ENCODE results near the gene CCDC40. TPM values are rescaled to one million over a fixed set of nuclear protein-coding genes. Genes with fewer than 3 reads are reported as not detected.

The CCDC40 gene
- total and polyA plus RNA-seq, 2 donors (not counting 1 experiment from before 2014, with no cell fraction given): 0.63 to 3.2 TPM

DNA sequence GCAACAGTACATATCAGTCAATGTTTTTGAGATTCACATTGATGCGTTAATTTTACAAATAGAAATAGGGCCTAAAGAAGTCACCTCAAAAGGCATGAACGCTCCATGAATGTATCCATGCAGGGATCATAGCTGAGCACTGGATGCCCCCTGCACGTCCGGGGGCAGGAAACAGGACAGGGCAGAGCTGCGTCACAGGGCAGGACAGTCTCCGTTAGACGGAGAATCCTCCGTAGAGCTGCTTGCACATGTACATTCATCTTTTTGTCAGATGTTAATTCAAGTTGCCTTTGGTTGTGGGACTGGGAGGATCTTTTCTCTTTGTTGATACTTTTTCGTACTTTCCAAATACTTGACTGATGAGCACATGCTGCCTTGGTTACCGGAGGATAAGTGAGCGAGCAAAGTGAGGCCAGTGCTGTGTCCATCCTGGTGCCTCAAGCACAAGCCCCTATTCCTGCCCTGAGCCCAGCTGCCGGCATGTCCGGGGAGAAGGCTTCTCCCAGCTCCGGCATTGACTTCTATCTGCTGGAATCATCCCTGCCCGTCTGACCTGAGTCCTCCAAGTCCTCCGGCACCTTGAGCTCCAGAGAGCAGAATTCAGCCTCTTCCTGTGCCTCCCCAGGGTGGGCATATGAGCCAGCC is 80.0 kb downstream of the CCDC40 start:
- Mint-ChIP-seq H3K4me3 (no peak overlapping the region), H3K4me1 (peaks cover 14% of the 10 kb centered on the region), H3K9me3 (ENCODE audit: insufficient read depth) (no peaks in the 10 kb centered on the region), H3K27me3 (no peaks in the 10 kb centered on the region), H3K27ac (no peak overlapping the region)
- ChIA-PET POLR2A (no interaction called here), CTCF (interaction anchor here (2.7 kb wide), 1 partner anchor 15 kb away, joined by 6 read pairs; the partner anchor contains the start of gene GAA)
- intact Hi-C loops (cut with micrococcal nuclease): no loop called here
- Histone ChIP-seq H3K79me2 (ENCODE audit: control insufficient read depth, insufficient read depth, low read length) (no peaks in the 10 kb centered on the region), H4K20me1 (ENCODE audit: control insufficient read depth, insufficient read depth, low read length, poor library complexity, severe bottlenecking) (no peaks in the 10 kb centered on the region), H3K27ac (ENCODE audit: low read length in 2 of 2) (no peak overlapping the region), H2AFZ (ENCODE audit: insufficient read depth, low read depth, low read length, poor library complexity, severe bottlenecking) (no peak overlapping the region), H3K4me2 (replicated peaks; ENCODE audit: low read depth, low read length, poor library complexity, severe bottlenecking) (no peak overlapping the region), H3K4me1 (ENCODE audit: control insufficient read depth in 2 of 2, insufficient read depth in 2 of 2, low read length in 2 of 2) (peaks cover 11 to 14% of the 10 kb centered on the region in 2 donors), H3K36me3 (replicated peaks in 1 of 2; ENCODE audit: control extremely low read depth in 1 of 2, control insufficient read depth in 1 of 2, extremely low read depth in 1 of 2, insufficient read depth in 2 of 2, low read length in 1 of 2) (no peaks in the 10 kb centered on the region), H3K9ac (ENCODE audit: low read length) (no peak overlapping the region), H3K4me3 (ENCODE audit: control extremely low read depth in 1 of 5, extremely low read depth in 1 of 5, insufficient read depth in 1 of 5, low read depth in 2 of 5, low read length in 4 of 5) (no peak overlapping the region), H3K9me3 (ENCODE audit: control extremely low read depth in 1 of 3, control insufficient read depth in 2 of 3, insufficient read depth in 1 of 3, low read length in 2 of 3) (peaks cover 0 to 4% (median 0%) of the 10 kb centered on the region in 3 donors), H3K27me3 (replicated peaks in 1 of 4; ENCODE audit: control extremely low read depth in 1 of 4, control insufficient read depth in 3 of 4, insufficient read depth in 4 of 4, low read length in 3 of 4) (no peaks in the 10 kb centered on the region)
- DNase-seq: no peak
- TF ChIP-seq, protein P1, sequence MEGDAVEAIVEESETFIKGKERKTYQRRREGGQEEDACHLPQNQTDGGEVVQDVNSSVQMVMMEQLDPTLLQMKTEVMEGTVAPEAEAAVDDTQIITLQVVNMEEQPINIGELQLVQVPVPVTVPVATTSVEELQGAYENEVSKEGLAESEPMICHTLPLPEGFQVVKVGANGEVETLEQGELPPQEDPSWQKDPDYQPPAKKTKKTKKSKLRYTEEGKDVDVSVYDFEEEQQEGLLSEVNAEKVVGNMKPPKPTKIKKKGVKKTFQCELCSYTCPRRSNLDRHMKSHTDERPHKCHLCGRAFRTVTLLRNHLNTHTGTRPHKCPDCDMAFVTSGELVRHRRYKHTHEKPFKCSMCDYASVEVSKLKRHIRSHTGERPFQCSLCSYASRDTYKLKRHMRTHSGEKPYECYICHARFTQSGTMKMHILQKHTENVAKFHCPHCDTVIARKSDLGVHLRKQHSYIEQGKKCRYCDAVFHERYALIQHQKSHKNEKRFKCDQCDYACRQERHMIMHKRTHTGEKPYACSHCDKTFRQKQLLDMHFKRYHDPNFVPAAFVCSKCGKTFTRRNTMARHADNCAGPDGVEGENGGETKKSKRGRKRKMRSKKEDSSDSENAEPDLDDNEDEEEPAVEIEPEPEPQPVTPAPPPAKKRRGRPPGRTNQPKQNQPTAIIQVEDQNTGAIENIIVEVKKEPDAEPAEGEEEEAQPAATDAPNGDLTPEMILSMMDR (IDR thresholded peaks at IDR 0.05): no peak
- no peak for TF ChIP-seq EZH2 (IDR thresholded peaks at IDR 0.05; ENCODE audit: borderline replicate concordance, insufficient read depth, low read depth, low read length, poor library complexity, severe bottlenecking)
- ATAC-seq (ENCODE audit: low read depth): no peak
- WGBS (ENCODE audit: insufficient coverage): 93% methylated on average over 16 of the region's 16 CpGs

DNA sequence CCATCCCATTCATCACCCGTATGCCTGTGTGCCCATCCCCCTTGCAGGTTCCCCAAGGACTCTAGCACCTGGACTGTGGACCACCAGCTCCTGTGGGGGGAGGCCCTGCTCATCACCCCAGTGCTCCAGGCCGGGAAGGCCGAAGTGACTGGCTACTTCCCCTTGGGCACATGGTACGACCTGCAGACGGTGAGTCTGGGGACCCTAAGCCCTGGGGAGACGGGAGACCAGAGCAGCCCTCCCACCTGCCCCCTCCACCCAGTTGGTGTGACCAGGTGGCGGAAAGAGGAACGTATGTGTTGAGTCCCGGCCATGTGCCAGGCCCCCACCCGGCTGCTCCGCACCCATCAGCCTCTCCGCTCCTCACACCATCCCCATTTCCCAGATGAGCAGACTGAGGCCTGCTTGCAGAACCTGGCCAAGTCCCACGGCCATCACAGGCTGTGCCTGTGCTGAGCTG is 80.5 kb downstream of the CCDC40 start:
- Histone ChIP-seq H4K20me1 (ENCODE audit: control insufficient read depth, insufficient read depth, low read length, poor library complexity, severe bottlenecking) (no peaks in the 10 kb centered on the region), H3K9ac (ENCODE audit: low read length) (no peak overlapping the region), H3K4me3 (ENCODE audit: control extremely low read depth in 1 of 5, extremely low read depth in 1 of 5, insufficient read depth in 1 of 5, low read depth in 2 of 5, low read length in 4 of 5) (no peak overlapping the region), H3K27me3 (replicated peaks in 1 of 4; ENCODE audit: control extremely low read depth in 1 of 4, control insufficient read depth in 3 of 4, insufficient read depth in 4 of 4, low read length in 3 of 4) (no peaks in the 10 kb centered on the region), H3K27ac (ENCODE audit: low read length in 2 of 2) (no peak overlapping the region), H3K4me1 (ENCODE audit: control insufficient read depth in 2 of 2, insufficient read depth in 2 of 2, low read length in 2 of 2) (peaks cover 11 to 14% of the 10 kb centered on the region in 2 donors), H2AFZ (ENCODE audit: insufficient read depth, low read depth, low read length, poor library complexity, severe bottlenecking) (no peak overlapping the region), H3K36me3 (replicated peaks in 1 of 2; ENCODE audit: control extremely low read depth in 1 of 2, control insufficient read depth in 1 of 2, extremely low read depth in 1 of 2, insufficient read depth in 2 of 2, low read length in 1 of 2) (no peaks in the 10 kb centered on the region), H3K4me2 (replicated peaks; ENCODE audit: low read depth, low read length, poor library complexity, severe bottlenecking) (no peak overlapping the region), H3K9me3 (ENCODE audit: control extremely low read depth in 1 of 3, control insufficient read depth in 2 of 3, insufficient read depth in 1 of 3, low read length in 2 of 3) (peaks cover 0 to 4% (median 0%) of the 10 kb centered on the region in 3 donors), H3K79me2 (ENCODE audit: control insufficient read depth, insufficient read depth, low read length) (no peaks in the 10 kb centered on the region)
- Mint-ChIP-seq H3K4me3 (no peak overlapping the region), H3K27me3 (no peaks in the 10 kb centered on the region), H3K27ac (no peak overlapping the region), H3K9me3 (ENCODE audit: insufficient read depth) (no peaks in the 10 kb centered on the region), H3K4me1 (peaks cover 12% of the 10 kb centered on the region)
- ChIA-PET CTCF (interaction anchor here (2.7 kb wide), 1 partner anchor 15 kb away, joined by 6 read pairs; the partner anchor contains the start of gene GAA), POLR2A (no interaction called here)
- intact Hi-C loops (cut with micrococcal nuclease): no loop called here
- ATAC-seq (ENCODE audit: low read depth) (no peak), DNase-seq (no peak)
- TF ChIP-seq EZH2 (IDR thresholded peaks at IDR 0.05; ENCODE audit: borderline replicate concordance, insufficient read depth, low read depth, low read length, poor library complexity, severe bottlenecking): no peak
- TF ChIP-seq, protein P1 (IDR thresholded peaks at IDR 0.05): no peak
- 92% methylated on average over 13 of the region's 13 CpGs for WGBS (ENCODE audit: insufficient coverage)

All from B cell (primary cell).